GM12878 (cell line): ENCODE data around the gene TTC23L.

Source experiments
- CBX3 ChIP-seq: fragments of 200-600 bp; sonication (generic); IDR thresholded peaks from 2 replicates; pipeline ENCODE4 v1.6.1; 2016; ENCODE audit warnings: low read depth, borderline replicate concordance
- FOS ChIP-seq: IDR thresholded peaks from 3 replicates; pipeline ENCODE4 v1.6.1; 2011; ENCODE audit warnings: borderline replicate concordance; ENCODE audit not compliant: insufficient read length; ENCODE audit errors: extremely low read depth
- POLR2AphosphoS5 ChIP-seq: IDR thresholded peaks from 2 replicates; pipeline ENCODE4 v1.6.1; 2011; ENCODE audit warnings: mild to moderate bottlenecking, low read length, inconsistent platforms
- SREBF1 ChIP-seq: IDR thresholded peaks from 2 replicates; pipeline ENCODE4 v1.6.1; 2012; ENCODE audit warnings: mild to moderate bottlenecking, low read length
- YY1 ChIP-seq: IDR thresholded peaks from 2 replicates; pipeline ENCODE4 v1.6.1; 2011; ENCODE audit warnings: low read depth, mild to moderate bottlenecking, low read length
- TF ChIP-seq, protein P1 (sequence below): fragments of 450-650 bp; IDR thresholded peaks from 2 replicates; pipeline ENCODE4 v1.6.1; 2017; ENCODE audit warnings: mild to moderate bottlenecking
- TF ChIP-seq, protein P2 (sequence below): IDR thresholded peaks from 2 replicates; pipeline ENCODE4 v1.6.1; 2012; ENCODE audit warnings: mild to moderate bottlenecking, low read depth, low read length
- TF ChIP-seq, protein P3 (sequence below), 3 experiments: IDR thresholded peaks in 2 of 3; conservative IDR thresholded peaks in 1 of 3; 2 replicates each; pipeline ENCODE4 v1.5.1; 2011; ENCODE audit warnings: low read depth in 3 of 3, low read length in 3 of 3, mild to moderate bottlenecking in 3 of 3, control low read depth in 2 of 3, moderate library complexity in 2 of 3, inconsistent platforms in 1 of 3, mixed read lengths in 1 of 3; ENCODE audit not compliant: control insufficient read depth in 2 of 3, insufficient read depth in 1 of 3; ENCODE audit errors: extremely low read depth in 1 of 3
- TF ChIP-seq, protein P4 (sequence below): fragments of 450-650 bp; IDR thresholded peaks from 2 replicates; pipeline ENCODE4 v1.6.1; 2017; ENCODE audit warnings: mild to moderate bottlenecking, low read depth, inconsistent platforms; ENCODE audit not compliant: poor library complexity, severe bottlenecking

DNA sequence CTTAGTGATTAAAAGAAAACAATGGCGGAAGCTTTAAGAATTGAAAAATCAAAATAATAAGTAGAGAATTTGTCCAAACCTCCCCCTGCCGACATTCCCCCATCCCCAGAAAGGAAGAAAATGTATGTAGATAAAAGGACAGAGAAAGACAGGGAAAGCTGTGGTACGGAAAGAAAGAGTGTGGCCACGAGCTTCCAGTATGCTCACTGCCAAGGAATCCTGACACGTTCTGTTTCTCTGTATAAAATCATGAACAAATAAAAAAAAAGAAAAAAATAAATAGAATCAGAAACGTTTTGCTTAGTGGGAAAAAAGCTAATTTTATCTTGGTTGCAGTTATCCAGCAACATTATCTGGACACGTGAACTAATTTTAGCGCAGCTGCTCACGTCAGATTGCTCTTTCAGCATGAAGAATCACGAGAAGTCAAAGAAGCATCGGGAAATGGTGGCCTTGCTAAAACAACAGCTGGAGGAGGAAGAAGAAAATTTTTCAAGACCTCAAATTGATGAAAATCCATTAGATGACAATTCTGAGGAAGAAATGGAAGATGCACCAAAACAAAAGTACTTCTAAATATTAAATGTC lies 105.6 kb downstream of the TTC23L start:
- TF ChIP-seq CBX3, result no peak
- TF ChIP-seq, protein P1, sequence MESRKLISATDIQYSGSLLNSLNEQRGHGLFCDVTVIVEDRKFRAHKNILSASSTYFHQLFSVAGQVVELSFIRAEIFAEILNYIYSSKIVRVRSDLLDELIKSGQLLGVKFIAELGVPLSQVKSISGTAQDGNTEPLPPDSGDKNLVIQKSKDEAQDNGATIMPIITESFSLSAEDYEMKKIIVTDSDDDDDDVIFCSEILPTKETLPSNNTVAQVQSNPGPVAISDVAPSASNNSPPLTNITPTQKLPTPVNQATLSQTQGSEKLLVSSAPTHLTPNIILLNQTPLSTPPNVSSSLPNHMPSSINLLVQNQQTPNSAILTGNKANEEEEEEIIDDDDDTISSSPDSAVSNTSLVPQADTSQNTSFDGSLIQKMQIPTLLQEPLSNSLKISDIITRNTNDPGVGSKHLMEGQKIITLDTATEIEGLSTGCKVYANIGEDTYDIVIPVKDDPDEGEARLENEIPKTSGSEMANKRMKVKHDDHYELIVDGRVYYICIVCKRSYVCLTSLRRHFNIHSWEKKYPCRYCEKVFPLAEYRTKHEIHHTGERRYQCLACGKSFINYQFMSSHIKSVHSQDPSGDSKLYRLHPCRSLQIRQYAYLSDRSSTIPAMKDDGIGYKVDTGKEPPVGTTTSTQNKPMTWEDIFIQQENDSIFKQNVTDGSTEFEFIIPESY, result no peak
- TF ChIP-seq, protein P2, sequence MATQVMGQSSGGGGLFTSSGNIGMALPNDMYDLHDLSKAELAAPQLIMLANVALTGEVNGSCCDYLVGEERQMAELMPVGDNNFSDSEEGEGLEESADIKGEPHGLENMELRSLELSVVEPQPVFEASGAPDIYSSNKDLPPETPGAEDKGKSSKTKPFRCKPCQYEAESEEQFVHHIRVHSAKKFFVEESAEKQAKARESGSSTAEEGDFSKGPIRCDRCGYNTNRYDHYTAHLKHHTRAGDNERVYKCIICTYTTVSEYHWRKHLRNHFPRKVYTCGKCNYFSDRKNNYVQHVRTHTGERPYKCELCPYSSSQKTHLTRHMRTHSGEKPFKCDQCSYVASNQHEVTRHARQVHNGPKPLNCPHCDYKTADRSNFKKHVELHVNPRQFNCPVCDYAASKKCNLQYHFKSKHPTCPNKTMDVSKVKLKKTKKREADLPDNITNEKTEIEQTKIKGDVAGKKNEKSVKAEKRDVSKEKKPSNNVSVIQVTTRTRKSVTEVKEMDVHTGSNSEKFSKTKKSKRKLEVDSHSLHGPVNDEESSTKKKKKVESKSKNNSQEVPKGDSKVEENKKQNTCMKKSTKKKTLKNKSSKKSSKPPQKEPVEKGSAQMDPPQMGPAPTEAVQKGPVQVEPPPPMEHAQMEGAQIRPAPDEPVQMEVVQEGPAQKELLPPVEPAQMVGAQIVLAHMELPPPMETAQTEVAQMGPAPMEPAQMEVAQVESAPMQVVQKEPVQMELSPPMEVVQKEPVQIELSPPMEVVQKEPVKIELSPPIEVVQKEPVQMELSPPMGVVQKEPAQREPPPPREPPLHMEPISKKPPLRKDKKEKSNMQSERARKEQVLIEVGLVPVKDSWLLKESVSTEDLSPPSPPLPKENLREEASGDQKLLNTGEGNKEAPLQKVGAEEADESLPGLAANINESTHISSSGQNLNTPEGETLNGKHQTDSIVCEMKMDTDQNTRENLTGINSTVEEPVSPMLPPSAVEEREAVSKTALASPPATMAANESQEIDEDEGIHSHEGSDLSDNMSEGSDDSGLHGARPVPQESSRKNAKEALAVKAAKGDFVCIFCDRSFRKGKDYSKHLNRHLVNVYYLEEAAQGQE, result no peak
- TF ChIP-seq YY1, result no peak
- TF ChIP-seq FOS, result no peak
- TF ChIP-seq, protein P3, sequence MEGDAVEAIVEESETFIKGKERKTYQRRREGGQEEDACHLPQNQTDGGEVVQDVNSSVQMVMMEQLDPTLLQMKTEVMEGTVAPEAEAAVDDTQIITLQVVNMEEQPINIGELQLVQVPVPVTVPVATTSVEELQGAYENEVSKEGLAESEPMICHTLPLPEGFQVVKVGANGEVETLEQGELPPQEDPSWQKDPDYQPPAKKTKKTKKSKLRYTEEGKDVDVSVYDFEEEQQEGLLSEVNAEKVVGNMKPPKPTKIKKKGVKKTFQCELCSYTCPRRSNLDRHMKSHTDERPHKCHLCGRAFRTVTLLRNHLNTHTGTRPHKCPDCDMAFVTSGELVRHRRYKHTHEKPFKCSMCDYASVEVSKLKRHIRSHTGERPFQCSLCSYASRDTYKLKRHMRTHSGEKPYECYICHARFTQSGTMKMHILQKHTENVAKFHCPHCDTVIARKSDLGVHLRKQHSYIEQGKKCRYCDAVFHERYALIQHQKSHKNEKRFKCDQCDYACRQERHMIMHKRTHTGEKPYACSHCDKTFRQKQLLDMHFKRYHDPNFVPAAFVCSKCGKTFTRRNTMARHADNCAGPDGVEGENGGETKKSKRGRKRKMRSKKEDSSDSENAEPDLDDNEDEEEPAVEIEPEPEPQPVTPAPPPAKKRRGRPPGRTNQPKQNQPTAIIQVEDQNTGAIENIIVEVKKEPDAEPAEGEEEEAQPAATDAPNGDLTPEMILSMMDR (IDR thresholded peaks at IDR 0.05 in 2 of 3, conservative IDR thresholded peaks at IDR 0.05 in 1 of 3; ENCODE audit: control insufficient read depth in 2 of 3, extremely low read depth in 1 of 3, insufficient read depth in 1 of 3, low read depth in 3 of 3, low read length in 3 of 3), result no peak
- TF ChIP-seq POLR2AphosphoS5, result no peak
- TF ChIP-seq, protein P4, sequence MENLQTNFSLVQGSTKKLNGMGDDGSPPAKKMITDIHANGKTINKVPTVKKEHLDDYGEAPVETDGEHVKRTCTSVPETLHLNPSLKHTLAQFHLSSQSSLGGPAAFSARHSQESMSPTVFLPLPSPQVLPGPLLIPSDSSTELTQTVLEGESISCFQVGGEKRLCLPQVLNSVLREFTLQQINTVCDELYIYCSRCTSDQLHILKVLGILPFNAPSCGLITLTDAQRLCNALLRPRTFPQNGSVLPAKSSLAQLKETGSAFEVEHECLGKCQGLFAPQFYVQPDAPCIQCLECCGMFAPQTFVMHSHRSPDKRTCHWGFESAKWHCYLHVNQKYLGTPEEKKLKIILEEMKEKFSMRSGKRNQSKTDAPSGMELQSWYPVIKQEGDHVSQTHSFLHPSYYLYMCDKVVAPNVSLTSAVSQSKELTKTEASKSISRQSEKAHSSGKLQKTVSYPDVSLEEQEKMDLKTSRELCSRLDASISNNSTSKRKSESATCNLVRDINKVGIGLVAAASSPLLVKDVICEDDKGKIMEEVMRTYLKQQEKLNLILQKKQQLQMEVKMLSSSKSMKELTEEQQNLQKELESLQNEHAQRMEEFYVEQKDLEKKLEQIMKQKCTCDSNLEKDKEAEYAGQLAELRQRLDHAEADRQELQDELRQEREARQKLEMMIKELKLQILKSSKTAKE, result no peak
- no peak for TF ChIP-seq SREBF1
